GM18498 (cell line): Measurements from ENCODE around the gene CDC42BPB.
A peak's percentile ranks its signal among the peaks of the same experiment; 100 is the strongest.

Source experiments
- ATAC-seq: cut with Tn5 transposase; IDR thresholded peaks from one replicate; pipeline ENCODE4 v1.9.1; 2021; ENCODE audit warnings: mild to moderate bottlenecking, moderate library complexity; ENCODE audit not compliant: unreplicated experiment

CDC42BPB gene

DNA sequence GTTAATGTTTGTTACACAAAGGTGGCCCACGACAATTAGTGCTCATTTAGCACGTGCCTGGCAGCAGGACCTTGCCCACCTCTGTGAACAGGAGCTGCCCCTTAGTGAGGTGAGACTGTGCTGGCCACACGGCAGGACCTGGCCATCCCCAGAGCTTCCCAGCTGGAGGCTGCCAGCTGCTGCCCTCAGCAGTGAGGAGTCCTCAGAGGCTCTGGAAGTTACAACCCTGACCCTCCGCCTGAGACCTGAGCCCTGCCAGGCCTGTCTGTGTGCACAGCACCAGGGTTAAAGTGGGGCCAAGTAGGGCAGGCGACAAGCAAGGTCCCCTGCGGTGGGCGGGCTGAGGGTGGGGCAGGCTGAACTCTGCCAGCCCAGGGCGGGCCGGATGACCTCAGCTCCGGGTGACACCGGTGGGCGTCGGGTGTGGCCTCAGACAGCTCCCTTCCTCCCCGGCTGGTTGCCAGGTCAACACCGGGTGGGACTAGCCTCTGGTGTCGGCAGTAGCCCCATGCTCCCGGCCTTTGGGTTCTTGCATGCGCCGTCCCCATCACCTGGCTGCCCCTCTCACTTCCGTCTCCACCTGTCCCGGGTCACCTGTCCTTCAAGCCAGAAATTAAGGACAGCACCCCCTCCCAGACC is 17.5 kb upstream of the CDC42BPB start:
- ATAC-seq = peak; percentile 7

DNA sequence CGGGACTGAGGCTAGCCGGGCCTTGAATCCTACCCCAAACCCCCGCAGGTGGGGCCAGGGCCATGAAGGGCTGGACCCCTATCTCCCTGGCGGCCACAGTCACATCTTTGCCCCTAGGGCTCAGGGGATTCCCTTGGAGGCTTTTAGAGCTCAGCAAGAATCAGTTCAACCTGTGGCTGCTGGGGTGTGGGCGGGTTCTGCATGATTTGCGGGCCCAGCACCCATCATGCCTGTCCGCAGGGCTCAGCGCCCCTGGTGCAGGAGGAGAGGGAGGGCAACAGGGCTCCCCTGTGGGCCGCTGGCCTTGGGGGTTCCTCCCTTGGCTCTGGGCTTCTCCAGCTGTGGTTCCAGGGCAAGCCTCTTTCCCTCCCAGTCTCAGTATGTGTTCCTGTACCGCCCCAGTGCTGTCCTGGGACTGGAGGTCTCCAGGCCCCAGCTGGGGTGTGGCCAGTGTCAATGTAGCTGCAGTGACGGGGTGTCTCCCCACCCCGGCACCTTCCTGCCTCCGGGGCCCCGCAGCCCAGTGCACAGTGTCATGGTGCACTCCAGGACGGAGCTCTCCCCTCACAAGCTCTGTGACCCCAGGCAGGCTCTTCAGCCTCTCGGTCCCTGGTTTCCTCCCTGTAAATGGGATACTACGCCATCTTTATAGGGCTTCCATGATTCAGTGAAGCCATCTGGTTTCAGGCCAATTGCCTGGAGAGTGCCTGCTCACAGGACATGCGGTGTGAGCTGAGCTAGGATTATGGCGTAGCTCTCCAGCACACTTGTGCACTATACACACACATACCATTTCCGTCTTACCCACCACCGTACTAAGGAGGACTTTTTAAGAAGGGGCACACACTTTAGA is 16.8 kb upstream of the CDC42BPB start:
- no peak for ATAC-seq

DNA sequence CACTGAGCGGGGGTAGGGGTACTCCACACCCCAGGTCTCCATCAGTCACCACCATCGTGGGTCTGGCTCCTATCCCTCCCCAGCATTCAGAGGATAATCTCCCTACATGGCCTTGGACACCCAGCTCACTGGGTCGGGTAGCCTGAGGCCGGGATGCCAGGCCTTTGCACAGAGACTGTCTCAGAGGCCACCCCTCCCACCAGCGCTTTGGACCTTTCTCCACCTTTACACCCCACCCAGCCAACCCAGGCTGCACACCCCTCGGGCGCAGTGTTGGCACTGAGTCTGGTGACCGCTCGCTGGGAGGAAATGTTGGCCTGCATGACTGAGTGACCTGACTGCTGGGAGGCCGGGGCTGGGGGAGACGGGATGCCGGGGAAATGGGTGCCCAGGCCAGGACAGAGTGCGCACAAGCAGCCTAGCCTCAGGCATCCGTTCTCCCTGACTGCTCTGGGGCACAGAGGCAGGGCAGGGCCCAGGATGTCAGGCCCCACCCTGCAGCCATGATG is 16.1 kb upstream of the CDC42BPB start:
- ATAC-seq = no peak

DNA sequence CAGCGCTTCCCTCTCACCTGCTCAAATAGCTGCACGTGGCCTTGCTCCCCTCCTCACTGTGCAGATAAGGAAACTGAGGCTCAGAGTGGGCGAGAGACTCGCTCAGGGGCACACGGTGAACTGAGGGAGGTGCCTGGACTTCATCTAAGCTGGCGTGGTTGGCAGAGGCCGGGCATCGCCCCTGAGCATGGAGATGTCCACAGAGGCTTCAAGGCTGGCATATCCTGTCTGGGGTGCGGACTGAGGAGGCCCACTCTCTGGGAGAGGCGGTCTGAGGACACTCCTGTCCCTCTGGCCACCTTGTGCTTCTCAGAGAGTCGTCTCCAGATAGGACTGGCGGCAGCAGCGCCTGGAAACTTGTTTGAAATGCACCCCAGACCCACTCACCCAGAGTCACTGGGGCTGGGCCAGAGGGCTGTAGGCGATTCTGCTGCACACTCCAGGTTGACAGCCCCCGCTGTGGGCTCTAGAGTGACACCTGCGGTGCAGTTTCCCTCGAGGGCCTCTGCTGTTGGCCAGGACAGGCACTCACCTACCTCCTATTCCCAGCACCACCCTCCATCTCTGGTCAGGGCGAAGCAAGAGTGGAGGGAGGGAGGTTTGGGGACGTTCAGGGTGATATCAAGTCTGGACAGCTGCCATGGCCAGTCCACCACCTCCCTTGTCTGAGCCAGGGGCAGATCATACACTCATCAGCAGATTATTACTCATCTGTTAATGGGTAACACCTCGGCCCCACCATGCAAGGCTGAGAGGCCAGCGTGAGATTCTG is 15.4 kb upstream of the CDC42BPB start:
- ATAC-seq = no peak

DNA sequence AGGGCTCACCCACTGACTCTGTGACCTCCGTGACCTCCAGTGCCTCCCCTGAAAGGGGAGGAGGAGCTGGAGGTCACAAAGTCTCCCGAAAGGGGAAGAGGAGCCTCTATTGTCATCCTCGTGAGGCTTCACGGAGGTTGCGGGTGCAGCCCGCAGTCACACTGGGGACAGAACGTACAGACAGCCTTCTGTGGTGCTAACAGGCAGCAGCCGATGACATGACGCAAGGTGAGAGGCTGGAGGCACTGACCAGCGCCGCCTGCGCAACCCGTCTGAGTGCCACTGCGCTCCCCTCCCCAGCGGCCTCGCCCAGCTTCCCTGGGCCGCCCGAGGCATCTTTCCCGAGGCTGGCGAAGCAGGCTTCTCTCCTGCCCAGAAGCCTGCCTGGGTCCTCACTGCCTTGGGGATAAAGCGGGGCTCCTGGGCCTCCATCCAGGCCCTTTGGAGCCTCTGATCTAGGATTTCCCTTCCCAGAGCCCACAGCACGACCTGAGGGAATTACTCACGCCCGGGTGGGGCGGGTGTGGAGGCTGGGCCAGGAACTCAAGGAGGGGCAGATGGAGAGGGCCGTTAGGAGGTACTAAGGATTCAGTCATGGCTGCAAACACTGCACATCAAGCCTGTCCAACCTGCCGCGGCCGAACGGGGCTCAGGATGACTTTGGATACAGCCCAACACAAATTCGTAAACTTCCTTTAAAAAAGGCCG is 14.3 kb upstream of the CDC42BPB start:
- no peak for ATAC-seq

DNA sequence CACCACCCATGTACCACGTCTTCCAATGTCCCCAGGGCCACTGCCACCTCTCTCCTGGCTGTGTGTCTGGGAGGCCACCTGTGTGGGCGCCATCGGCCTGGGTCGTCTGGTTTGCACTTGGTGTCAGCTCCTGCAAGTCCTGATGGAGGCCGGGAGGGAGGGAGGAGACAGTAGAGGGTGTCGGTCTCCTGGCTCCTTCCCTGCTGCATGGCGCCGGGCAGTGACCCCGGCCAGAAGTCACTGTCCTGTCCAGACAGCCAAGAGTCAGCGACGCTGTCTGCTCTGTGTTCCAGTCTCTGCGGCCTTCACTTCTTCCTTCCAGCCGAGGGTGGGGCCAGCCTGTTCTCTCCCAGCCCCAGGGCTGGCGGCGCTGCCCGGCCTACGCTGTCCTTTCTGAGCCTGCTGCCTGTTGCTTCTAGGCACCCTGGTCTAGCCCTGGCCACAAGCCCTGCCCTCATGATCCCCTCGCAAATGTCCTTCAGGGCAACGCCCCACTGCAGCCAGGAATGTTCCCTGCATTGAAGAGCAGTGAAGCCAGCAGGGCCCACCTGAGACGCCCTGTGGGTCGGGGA is 13.7 kb upstream of the CDC42BPB start:
- no peak for ATAC-seq

DNA sequence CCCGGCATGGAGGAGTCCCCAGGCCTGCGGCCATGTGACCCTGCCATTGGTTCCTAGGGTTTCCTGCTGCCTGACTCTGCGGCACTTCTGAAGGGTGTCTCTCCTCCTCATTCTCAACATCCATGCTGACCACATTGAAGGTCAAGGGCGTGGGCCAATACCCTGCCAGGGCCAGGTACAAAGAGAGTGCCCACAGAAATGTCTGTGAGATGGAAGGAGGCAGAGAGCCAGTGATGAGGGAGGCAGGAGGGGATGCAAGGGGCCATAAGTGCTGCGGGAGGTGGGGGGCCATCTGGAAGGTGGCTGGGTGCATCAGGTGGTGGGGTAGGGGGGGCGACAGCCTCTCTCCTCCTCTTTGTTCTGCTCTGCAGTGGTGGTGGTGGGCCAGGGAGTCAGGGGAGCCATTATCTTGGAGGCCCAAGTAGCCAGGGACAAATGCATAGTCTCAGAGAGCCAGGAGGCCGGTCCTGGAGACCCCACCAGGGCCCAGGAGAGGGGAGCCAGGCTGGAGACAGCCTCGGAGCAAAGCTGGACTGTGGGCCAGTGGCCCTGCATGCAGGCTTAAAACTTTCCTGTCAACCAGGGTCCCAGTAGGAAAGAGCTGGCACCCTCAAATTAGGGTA is 13.0 kb upstream of the CDC42BPB start:
- ATAC-seq = no peak

DNA sequence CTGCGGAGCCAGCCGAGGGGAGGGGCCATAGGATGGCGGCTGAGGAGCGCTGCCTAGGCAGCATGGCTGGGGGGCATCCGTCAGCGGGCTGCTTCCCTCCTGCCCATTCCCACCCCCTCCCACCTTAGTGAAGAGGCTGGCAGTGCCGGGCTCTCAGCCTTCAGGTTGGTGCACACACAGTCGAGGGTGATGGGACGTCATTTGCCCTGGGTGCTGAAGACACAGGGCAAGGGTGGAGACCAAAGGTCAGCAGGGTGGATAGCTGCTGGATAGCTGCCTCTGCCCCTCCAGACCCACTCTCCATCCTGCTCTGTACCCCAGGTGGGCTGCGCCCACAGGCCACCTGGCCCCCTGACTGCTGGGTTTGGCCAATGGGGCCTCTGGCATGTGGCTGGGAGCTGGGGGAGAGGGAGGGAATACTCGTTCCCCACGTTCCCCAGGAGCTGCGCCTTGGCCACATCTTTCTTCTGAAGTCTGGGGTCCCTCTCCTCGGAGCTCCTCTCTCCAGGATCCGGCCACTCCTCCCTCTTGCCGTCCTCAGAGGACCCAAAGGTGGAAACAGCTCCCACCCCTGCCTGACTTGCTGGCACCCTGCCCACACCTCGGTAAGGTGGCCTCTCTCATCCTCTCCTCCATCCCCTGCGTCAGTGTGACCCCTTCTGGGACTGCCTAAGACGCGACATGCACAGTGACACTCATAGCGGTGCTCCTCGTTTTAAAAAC is 11.2 kb upstream of the CDC42BPB start:
- ATAC-seq = no peak

DNA sequence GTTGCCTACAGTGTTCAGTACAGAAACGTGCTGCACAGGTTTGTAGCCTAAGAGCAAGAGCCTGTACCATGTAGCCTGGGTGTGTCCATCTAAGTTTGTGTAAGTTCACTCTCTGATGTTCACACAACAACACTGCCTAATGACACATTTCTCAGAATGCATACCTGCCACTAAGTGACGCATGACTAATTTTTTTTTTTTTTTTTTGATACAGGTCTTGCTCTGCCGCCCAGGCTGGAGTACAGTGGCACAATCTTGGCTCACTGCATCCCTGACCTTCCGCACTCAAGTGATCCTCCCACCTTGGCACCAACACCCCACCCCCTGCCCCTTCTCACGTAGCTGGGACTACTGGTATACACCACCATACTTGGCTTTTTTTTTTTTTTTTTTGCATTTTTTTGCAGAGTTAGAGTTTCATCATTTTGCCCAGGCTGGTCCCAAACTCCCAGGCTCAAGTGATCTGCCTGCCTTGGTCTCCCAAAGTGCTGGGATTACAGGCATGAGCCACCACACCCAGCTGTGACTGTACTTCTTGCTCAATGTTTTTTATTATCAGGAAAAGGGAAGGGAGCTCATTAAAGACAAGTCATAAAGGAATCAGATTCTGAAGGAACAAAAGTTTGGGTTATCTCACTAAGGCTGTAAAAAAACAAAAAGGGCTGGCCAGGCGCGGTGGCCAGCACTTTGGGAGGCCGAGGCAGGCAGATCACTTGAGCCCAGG is 10.0 kb upstream of the CDC42BPB start:
- no peak for ATAC-seq

DNA sequence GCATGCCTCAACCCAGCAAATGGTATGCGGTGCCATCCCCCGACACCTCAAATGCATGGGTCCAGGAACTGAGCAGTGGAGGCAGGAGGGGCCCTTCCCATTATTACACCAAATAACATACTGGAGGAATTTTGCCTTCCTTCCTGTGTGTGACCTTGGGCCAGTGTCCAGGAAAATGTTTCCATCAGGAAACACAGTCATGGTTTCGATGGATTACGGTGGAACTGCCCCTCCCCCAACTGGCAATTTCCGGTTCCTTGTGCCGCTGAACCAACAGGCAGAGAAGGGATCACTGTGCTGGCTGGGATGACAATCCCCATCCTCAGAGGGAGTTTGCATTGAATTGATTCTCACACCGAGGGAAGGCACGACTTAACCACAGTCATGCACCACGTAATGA is 9.1 kb upstream of the CDC42BPB start:
- ATAC-seq = no peak

DNA sequence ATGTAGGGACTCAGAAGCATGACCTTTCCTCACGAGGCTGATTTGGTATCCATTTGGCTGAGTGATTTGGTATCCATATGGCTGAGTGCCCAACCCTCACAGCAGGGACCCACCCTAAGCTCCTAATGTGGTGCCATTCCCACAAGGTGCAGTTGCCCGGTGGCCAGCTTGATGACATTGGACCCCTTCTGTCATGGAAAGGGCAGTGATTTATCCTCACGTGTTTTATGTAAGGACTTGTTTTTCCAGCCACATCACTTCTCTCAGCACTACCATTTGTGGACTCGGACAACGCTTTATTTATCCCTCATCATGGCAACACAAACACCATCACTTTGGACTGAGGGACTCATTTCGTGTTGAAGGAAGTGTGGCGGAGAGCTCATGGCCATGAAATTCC is 8.5 kb upstream of the CDC42BPB start:
- ATAC-seq = no peak

DNA sequence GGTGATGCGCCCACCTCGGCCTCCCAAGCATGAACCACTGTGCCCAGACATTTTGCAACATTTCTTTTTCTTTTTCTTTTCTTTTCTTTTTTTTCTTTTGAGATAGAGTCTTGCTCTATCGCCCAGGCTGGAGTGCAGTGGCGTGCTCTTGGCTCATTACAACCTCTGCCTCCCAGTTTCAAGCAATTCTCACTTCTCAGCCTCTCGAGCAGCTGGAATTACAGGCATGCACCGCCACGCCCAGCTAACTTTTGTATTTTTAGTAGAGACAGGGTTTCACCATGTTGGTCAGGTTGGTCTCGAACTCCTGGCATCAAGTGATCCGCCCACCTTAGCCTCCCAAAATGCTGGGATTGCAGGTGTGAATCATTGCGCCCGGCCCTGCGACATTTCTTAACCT is 7.6 kb upstream of the CDC42BPB start:
- ATAC-seq = no peak

DNA sequence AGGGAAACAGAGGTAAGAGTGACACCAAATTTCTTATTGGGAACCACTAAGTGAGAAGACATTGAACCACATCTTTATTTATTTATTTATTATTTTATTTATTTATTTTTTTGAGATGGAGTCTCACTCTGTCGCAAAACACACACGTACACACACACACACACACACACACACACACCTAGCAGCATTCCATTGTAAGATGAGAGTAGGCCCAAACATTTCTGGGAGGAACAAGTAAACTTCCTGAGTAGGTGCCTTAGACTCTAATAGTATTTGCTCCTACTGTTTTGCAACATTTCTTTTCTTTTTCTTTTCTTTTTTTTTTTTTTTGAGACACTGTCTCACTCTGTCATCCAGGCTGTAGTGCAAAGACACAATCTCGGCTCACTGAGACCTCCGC is 7.1 kb upstream of the CDC42BPB start:
- ATAC-seq = no peak

DNA sequence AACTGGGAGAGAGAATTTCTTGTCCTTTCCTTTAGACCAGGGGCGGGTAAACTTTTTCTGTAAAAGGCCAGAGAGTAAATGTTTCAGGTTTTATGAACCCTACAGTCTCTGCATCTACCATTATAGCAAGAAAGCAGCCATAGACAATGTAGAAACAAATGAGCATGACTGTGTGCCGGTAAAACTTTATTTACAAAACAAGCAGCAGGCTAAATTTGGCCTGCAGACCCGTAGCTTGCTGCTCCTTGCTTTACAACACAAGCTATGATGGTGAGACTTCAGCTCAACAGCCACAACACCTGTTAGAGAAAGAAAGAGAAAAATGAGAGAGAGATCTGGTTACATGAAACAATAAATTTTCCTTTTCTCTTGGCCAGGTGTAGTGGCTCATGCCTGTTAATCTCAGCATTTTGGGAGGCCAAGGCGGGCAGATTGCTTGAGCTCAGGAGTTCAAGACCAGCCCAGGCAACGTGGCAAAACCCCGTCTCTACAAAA is 4.2 kb upstream of the CDC42BPB start:
- ATAC-seq = no peak

DNA sequence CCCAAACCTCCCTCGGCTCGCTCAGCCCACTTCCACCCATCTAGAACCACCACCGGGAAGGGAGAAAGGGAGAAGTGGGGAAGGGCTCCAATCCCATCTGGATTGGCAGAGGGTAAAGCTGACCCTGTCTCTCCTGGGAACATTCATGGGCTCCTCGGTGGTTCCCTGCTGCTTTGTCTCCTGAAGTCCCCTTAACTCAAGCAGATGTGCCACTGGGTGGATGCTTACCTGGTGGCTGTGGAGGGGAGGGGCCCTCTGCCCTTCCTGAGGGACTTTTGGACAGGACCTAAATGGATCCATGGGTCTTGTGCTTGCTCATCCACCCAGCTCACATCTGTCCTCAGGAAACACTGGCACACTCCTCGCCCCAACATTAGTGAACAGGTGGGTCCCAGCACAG is 2.2 kb upstream of the CDC42BPB start:
- ATAC-seq = no peak

DNA sequence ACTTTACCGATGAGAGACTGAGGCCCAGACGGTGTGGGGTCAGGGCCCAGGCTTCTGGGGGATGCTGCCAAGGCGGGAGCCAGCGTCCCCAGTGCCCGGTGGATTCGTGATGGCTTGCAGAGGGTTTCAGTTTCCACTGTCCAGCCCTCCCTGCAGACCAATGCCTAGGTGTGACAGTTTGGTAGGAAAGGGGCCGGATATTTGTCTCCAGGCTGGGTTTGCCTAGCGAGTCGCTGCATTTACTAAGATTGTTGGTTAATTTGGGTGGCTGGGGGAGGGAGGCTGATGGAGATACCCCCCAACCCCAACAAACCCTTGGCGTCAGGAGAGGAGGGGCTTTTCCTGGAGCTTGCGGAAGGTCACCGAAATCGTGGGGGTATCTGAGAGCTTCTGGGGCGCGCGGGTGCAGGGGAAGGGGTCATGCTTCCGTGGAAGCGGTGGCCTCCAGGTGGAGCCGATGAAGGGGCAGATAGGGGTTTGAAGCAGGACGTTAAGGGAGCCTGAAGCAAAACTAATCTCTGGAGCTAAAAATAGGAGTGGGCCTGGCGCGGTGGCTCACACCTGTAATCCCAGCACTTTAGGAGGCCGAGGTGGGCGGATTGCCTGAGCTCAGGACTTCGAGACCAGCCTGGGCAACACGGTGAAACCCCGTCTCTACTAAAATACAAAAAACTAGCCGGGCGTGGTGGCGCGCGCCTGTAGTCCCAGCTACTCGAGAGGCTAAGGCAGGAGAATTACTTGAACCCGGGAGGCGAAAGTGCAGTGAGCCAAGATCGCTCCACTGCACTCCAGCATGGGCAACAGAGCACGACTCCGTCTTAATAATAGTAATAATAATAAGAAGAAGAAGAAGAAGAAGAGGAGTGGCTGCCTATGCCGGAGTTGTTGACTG is 1.1 kb upstream of the CDC42BPB start:
- ATAC-seq = peak; percentile 4

DNA sequence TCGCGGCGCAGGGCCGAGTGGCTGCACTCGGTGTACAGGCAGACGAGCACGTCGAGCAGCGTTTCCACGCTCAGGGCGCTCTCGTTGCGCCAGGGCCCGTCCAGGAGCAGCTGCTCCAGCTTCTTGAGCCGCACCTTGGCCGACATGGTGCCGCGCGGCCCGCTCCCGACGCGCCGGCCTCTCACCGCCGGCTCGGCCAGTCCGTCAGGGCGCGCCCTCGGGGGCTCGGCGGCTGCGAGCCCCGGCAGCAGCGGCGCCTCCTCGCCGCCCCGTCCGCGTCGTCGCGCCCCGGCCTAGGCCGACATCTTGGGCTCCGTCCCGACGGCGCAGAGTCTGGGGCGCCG is 349 bp downstream of the CDC42BPB start:
- ATAC-seq = peak; percentile 25
